IMR-90 (cell line): Measurements from ENCODE around the gene OR52I1. TPM values are rescaled to one million over a fixed set of nuclear protein-coding genes. Genes with fewer than 3 reads are reported as not detected.

Experiments
- ATAC-seq: fragments of 200-7000 bp; cut with Tn5 transposase; 2 replicates; pipeline ENCODE4 v1.9.1; 2020; ENCODE audit warnings: low read depth, mild to moderate bottlenecking, moderate library complexity
- BruUV-seq: library from RNA; stranded (reverse); fragments of 400-500 nt; replicated peaks from 2 replicates; lab custom pipeline; 2021; lab: Mats Ljungman, UMichigan
- CTCF ChIA-PET: fragments of 300-600 bp; formaldehyde crosslinking; extraction: SDS; loops from one replicate; lab custom pipeline; 2021; ENCODE audit warnings: antibody characterized with exemption; lab: Yijun Ruan, JAX
- POLR2A ChIA-PET: fragments of 300-600 bp; sonication (Branson Sonifier 250); formaldehyde crosslinking; loops from one replicate; lab custom pipeline; 2022; ENCODE audit warnings: antibody characterized with exemption; ENCODE audit not compliant: unreplicated experiment; lab: Charles Lee
- DNase-seq: peaks from one replicate; pipeline ENCODE4 v3.0.0; 2013
- H2AFZ ChIP-seq: replicated peaks from 2 replicates; pipeline ENCODE3; 2013; ENCODE audit warnings: low read length, mild to moderate bottlenecking; ENCODE audit not compliant: poor library complexity
- H2AK5ac ChIP-seq: 2 replicates; pipeline ENCODE4 v1.6.1; 2013; ENCODE audit warnings: low read depth, low read length, inconsistent platforms
- H2AK9ac ChIP-seq: replicated peaks from 2 replicates; pipeline ENCODE3; 2013; ENCODE audit warnings: mild to moderate bottlenecking, low read depth, low read length, moderate library complexity; ENCODE audit not compliant: poor library complexity
- H2BK120ac ChIP-seq: 2 replicates; pipeline ENCODE4 v1.6.1; 2013; ENCODE audit warnings: low read depth, low read length, inconsistent platforms
- H2BK15ac ChIP-seq: 3 replicates; pipeline ENCODE4 v1.6.1; 2013; ENCODE audit warnings: low read depth, low read length, inconsistent platforms
- H2BK20ac ChIP-seq: 2 replicates; pipeline ENCODE4 v1.6.1; 2013; ENCODE audit warnings: low read depth, mild to moderate bottlenecking, inconsistent platforms, low read length, moderate library complexity
- H2BK5ac ChIP-seq: 2 replicates; pipeline ENCODE4 v1.6.1; 2013; ENCODE audit warnings: mild to moderate bottlenecking, low read depth, low read length, inconsistent platforms; ENCODE audit not compliant: poor library complexity, severe bottlenecking
- H3K14ac ChIP-seq: replicated peaks from 2 replicates; pipeline ENCODE4 v1.6.1; 2013; ENCODE audit warnings: low read depth, low read length, inconsistent platforms
- H3K18ac ChIP-seq: 2 replicates; pipeline ENCODE4 v1.6.1; 2013; ENCODE audit warnings: low read depth, low read length, control low read depth
- H3K23ac ChIP-seq: 2 replicates; pipeline ENCODE4 v1.6.1; 2013; ENCODE audit warnings: low read depth, low read length, inconsistent platforms
- H3K27ac ChIP-seq: 2 replicates; pipeline ENCODE4 v1.5.1; 2013; ENCODE audit warnings: mild to moderate bottlenecking, control low read depth, low read length; ENCODE audit not compliant: insufficient read depth
- H3K27me3 ChIP-seq: 2 replicates; pipeline ENCODE4 v1.6.1; 2013; ENCODE audit warnings: low read length; ENCODE audit not compliant: control insufficient read depth, insufficient read depth
- H3K36me3 ChIP-seq: 2 replicates; pipeline ENCODE4 v1.6.1; 2013; ENCODE audit warnings: low read length, mixed read lengths; ENCODE audit not compliant: control insufficient read depth, insufficient read depth
- H3K4ac ChIP-seq: 2 replicates; pipeline ENCODE4 v1.6.1; 2013; ENCODE audit warnings: low read depth, low read length, inconsistent platforms
- H3K4me1 ChIP-seq: 2 replicates; pipeline ENCODE4 v1.6.1; 2013; ENCODE audit warnings: low read length, mixed read lengths; ENCODE audit not compliant: control insufficient read depth, insufficient read depth
- H3K4me2 ChIP-seq: 2 replicates; pipeline ENCODE4 v1.6.1; 2013; ENCODE audit warnings: low read depth, mild to moderate bottlenecking, control low read depth, low read length, moderate library complexity
- H3K4me3 ChIP-seq: 2 replicates; pipeline ENCODE4 v1.5.1; 2013; ENCODE audit warnings: low read depth, mild to moderate bottlenecking, control low read depth, low read length, moderate library complexity; ENCODE audit not compliant: insufficient read depth
- H3K56ac ChIP-seq: 2 replicates; pipeline ENCODE4 v1.6.1; 2013; ENCODE audit warnings: low read length, inconsistent platforms; ENCODE audit not compliant: insufficient read depth; ENCODE audit errors: extremely low read depth
- H3K79me1 ChIP-seq, 2 experiments: 2 replicates each; pipeline ENCODE4 v1.6.1; 2013; ENCODE audit warnings: low read length in 2 of 2, inconsistent platforms in 1 of 2, low read depth in 1 of 2
- H3K9ac ChIP-seq: 2 replicates; pipeline ENCODE4 v1.6.1; 2013; ENCODE audit warnings: low read depth, low read length, control low read depth
- H3K9me1 ChIP-seq: 2 replicates; pipeline ENCODE4 v1.6.1; 2013; ENCODE audit warnings: low read length, inconsistent platforms; ENCODE audit not compliant: insufficient read depth
- H3K9me3 ChIP-seq: 2 replicates; pipeline ENCODE4 v1.6.1; 2013; ENCODE audit warnings: low read length; ENCODE audit not compliant: control insufficient read depth, insufficient read depth
- H4K20me1 ChIP-seq: 2 replicates; pipeline ENCODE4 v1.6.1; 2013; ENCODE audit warnings: low read length, inconsistent platforms; ENCODE audit not compliant: insufficient read depth
- H4K5ac ChIP-seq: 2 replicates; pipeline ENCODE4 v1.6.1; 2013; ENCODE audit warnings: mild to moderate bottlenecking, low read depth, low read length, control low read depth
- H4K8ac ChIP-seq, 2 experiments: 2 replicates each; pipeline ENCODE4 v1.6.1; 2013; ENCODE audit warnings: low read depth in 2 of 2, low read length in 2 of 2, control low read depth in 1 of 2, inconsistent platforms in 1 of 2
- H4K91ac ChIP-seq: 2 replicates; pipeline ENCODE4 v1.6.1; 2013; ENCODE audit warnings: low read depth, low read length, inconsistent platforms; ENCODE audit not compliant: insufficient read depth
- BHLHE40 ChIP-seq: fragments of 150-350 bp; IDR thresholded peaks from 2 replicates; pipeline ENCODE4 v1.6.1; 2016; ENCODE audit warnings: mild to moderate bottlenecking, low read depth, low read length
- CEBPB ChIP-seq: IDR thresholded peaks from 2 replicates; pipeline ENCODE4 v1.6.1; 2012; ENCODE audit warnings: low read depth, low read length, improper control_type of control experiment
- CHD1 ChIP-seq: IDR thresholded peaks from 2 replicates; pipeline ENCODE4 v1.6.1; 2012; ENCODE audit warnings: low read depth, low read length, improper control_type of control experiment
- CTCF ChIP-seq: conservative IDR thresholded peaks from 2 replicates; pipeline ENCODE4 v1.5.1; 2012; ENCODE audit warnings: mild to moderate bottlenecking, low read depth, low read length, improper control_type of control experiment
- MXI1 ChIP-seq: IDR thresholded peaks from 2 replicates; pipeline ENCODE4 v1.6.1; 2012; ENCODE audit warnings: low read depth, mild to moderate bottlenecking, low read length, moderate library complexity, borderline replicate concordance
- NFE2L2 ChIP-seq: fragments of 150-350 bp; IDR thresholded peaks from 2 replicates; pipeline ENCODE4 v1.6.1; 2016; ENCODE audit warnings: low read depth, mild to moderate bottlenecking, low read length
- RFX5 ChIP-seq: IDR thresholded peaks from 2 replicates; pipeline ENCODE4 v1.8.0; 2012; ENCODE audit warnings: low read depth, mild to moderate bottlenecking, low read length, moderate library complexity
- WGBS, 2 experiments: methylation state at CpG; one replicate each; pipeline versions ENCODE4 v1.1.5 to v1.1.7; 2013; ENCODE audit warnings: missing lambda C conversion rate in 2 of 2; ENCODE audit not compliant: insufficient read length in 1 of 2; ENCODE audit errors: extremely low coverage in 2 of 2; 5-methylcytosine and 5-hydroxymethylcytosine counted together
- dilution Hi-C: fragments of 300-500 bp; cut with HindIII; formaldehyde crosslinking; loops from one replicate; pipeline ENCODE4 v1.14.3; 2018; ENCODE audit warnings: low sequenced_read_pairs; ENCODE audit not compliant: unreplicated experiment
- in situ Hi-C: fragments of 300-500 bp; cut with MboI; formaldehyde crosslinking; loops from 3 replicates; pipeline ENCODE4 v1.14.3; 2019; ENCODE audit warnings: low sequenced_read_pairs, inconsistent platforms, mixed read lengths
- intact Hi-C: fragments of 100-400 bp; cut with micrococcal nuclease; formaldehyde crosslinking; loops from 2 replicates; pipeline ENCODE4 v1.10.0; 2022
- polyA plus RNA-seq, 3 experiments: library from polyadenylated mRNA; depleted of rRNA; stranded (reverse); fragments of >200 nt; gene quantifications; 2 replicates each; pipeline ENCODE4 v1.2.3, GENCODE V29; 2012; ENCODE audit warnings: low replicate concordance in 1 of 3
- total RNA-seq: library from RNA; depleted of rRNA; stranded (reverse); fragments of >200 nt; gene quantifications from 2 replicates; pipeline ENCODE4 v1.2.3, GENCODE V29; 2012
- TF ChIP-seq, protein P1 (sequence below): fragments of 150-350 bp; IDR thresholded peaks from 2 replicates; pipeline ENCODE4 v1.6.1; 2016; ENCODE audit warnings: low read depth, mild to moderate bottlenecking, low read length, moderate library complexity, borderline replicate concordance
- TF ChIP-seq, protein P2 (sequence below): fragments of 150-350 bp; IDR thresholded peaks from 2 replicates; pipeline ENCODE4 v1.6.1; 2017; ENCODE audit warnings: mild to moderate bottlenecking, antibody characterized with exemption, low read length, low read depth

The OR52I1 gene
- total and polyA plus RNA-seq, 2 of the 4 experiments (the other 2 are of a cell fraction) = not detected

DNA sequence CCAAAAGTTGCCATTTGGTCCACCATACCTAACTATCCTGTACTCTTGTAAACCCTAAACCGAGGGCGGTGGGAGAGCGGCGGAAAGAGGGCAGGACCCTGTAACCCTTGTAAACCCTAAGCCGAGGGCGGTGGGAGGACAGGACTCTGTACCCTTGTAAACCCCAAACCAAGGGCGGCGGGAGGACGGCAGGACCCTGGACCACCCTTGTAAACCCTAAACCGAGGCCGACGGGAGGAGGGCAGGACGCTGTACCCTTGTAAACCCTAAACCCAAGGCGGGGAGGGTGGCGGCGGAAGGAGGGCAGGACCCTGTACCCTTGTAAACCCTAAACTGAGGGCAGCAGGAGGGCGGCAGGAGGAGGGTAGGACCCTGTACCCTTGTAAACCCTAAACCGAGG is 24.8 kb upstream of the OR52I1 start:
- Histone ChIP-seq H2BK5ac (no peak overlapping the region), H4K8ac (no peak overlapping the region), H4K91ac (no peak overlapping the region), H3K56ac (no peak overlapping the region), H3K9ac (no peak overlapping the region), H3K23ac (no peak overlapping the region), H2BK15ac (no peak overlapping the region), H3K18ac (no peak overlapping the region), H2AFZ (no peak overlapping the region), H4K20me1 (no peaks in the 10 kb centered on the region), H2AK9ac (no peak overlapping the region), H3K4me2 (no peak overlapping the region), H2AK5ac (no peak overlapping the region), H3K9me3 (no peaks in the 10 kb centered on the region), H3K4me1 (no peaks in the 10 kb centered on the region), H3K36me3 (no peaks in the 10 kb centered on the region), H3K14ac (no peak overlapping the region), H3K4ac (no peak overlapping the region), H3K79me1 (no peaks in the 10 kb centered on the region), H3K9me1 (no peaks in the 10 kb centered on the region), H3K4me3 (no peak overlapping the region), H3K27me3 (no peaks in the 10 kb centered on the region), H2BK20ac (no peak overlapping the region), H4K5ac (no peak overlapping the region), H2BK120ac (no peak overlapping the region), H3K27ac (no peak overlapping the region)
- TF ChIP-seq, protein P1, sequence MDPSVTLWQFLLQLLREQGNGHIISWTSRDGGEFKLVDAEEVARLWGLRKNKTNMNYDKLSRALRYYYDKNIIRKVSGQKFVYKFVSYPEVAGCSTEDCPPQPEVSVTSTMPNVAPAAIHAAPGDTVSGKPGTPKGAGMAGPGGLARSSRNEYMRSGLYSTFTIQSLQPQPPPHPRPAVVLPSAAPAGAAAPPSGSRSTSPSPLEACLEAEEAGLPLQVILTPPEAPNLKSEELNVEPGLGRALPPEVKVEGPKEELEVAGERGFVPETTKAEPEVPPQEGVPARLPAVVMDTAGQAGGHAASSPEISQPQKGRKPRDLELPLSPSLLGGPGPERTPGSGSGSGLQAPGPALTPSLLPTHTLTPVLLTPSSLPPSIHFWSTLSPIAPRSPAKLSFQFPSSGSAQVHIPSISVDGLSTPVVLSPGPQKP = no peak
- TF ChIP-seq CTCF (no peak), NFE2L2 (no peak), CEBPB (no peak), RFX5 (no peak), CHD1 (no peak), MXI1 (no peak), BHLHE40 (no peak)
- TF ChIP-seq, protein P2, sequence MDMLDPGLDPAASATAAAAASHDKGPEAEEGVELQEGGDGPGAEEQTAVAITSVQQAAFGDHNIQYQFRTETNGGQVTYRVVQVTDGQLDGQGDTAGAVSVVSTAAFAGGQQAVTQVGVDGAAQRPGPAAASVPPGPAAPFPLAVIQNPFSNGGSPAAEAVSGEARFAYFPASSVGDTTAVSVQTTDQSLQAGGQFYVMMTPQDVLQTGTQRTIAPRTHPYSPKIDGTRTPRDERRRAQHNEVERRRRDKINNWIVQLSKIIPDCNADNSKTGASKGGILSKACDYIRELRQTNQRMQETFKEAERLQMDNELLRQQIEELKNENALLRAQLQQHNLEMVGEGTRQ = no peak
- intact Hi-C loops = no loop called here
- dilution Hi-C loops = no loop called here
- in situ Hi-C loops = no loop called here
- ChIA-PET POLR2A (no interaction called here), CTCF (no interaction called here)
- no peak for ATAC-seq
- no TSS peak for BruUV-seq
- no CpG with 5 or more reads among the region's 18 CpGs for WGBS, 2 experiments
- no peak for DNase-seq
